GM18520 (cell line): Measurements from ENCODE around the gene CTIF.
A peak's percentile ranks its signal among the peaks of the same experiment; 100 is the strongest.

Experiments used
- ATAC-seq: cut with Tn5 transposase; IDR thresholded peaks from one replicate; pipeline ENCODE4 v1.9.1; 2021; ENCODE audit not compliant: unreplicated experiment

CTIF gene

DNA sequence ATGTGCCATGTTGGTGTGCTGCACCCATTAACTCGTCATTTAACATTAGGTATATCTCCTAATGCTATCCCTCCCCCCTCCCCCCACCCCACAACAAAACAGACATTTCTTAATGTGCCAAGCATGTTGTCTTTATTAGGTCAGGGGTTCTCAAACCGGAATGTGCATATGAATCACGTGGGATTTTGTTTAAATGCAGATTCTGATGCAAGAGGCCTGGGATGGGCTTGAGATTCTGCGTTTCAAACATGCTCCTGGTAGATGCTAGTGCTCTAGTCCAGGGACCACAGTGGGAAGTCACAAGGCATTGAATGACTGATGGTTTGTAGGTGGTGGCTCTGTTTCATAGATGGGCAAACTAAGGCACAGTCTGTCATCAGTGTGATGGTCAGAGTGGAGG lies 227.2 kb downstream of the CTIF start:
- no peak for ATAC-seq

- no peak for ATAC-seq
Observed at GRCh38 chr18:48766487-48766886, 227.7 kb downstream of the CTIF start.

DNA sequence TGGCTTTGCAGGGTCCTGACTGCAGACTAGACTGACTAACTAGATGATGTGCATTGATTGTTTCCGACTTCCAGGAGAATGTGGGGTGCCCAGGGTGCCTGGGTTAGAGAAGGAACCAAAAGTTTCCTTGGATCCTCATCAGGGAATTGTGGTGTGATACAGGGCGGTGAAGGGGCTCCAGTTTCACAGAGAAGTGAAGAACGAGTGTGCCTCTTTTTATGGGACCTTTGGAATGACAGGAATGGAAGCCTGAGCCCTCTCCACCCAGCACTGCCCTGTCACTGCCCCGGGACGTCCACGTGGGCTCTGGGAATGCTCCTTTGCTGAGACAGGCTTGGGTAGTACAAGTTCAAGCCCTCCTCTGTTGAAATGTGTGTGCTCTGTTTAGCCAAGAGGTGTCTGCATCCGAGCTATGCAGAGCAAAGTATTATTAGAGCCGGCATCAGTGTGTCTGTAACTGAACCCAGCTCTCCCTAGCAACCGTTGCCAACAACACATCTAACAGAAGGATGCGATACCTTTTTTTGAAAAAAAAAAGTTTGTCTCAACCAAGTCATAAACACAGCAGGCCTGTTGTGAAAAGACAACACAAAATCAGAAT lies 228.4 kb downstream of the CTIF start:
- no peak for ATAC-seq

- no peak for ATAC-seq
Observed at GRCh38 chr18:48769006-48769636, 230.3 kb downstream of the CTIF start.

DNA sequence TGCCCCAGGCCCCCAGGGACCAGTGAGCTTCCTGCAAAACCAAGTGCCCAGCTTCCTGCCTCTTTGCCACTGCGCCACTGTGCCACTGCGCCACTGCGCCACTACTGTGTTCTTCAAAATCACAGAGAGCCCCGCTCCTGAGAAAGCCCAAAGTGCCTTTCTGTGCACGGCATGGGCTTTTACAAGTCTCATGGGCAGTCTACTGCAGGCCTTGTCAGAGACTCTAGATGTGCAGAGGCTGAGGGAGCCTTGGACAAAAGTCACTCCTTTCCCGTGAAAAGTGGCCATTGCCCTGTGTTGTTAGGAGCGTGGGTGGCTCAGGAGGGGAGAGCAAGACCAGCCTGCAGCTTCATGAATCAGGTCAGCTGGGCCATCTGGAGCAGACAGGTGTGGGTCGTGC lies 231.4 kb downstream of the CTIF start:
- ATAC-seq: no peak

DNA sequence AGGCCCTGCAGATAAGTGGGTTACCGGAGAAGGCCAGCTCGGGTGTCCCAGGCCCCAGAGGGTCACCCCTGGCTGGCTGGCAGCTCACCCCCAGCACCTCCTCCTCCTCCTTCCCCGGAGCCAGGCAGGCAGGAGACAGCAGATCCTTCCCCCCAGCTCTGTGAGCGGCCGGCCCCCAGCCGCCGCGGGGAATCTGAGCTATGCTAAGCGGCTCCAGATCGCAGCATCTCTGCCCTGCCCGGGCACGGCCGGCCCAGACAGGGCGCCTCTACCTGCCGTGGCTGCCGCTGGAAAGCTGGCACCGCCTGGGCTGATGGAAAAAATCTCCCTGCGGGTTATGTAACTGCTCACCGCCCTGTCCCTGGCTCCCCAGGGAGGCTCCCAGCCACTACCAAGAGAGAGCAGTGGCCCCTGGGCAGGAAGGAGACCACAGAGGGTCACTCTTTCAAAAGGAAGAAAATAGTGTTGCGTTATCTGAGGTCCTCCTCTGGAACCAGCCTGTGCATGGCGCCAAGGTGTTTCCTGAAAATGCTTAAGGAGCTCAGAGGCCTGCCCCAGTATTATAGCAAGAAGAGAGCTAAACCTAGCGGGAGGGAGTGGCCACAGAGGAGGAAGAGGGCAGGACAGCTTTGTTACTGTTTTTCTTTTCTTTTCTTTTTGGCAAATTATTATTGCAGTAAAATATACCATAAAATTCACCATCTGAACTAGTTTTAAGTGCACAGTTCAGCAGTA lies 233.0 kb downstream of the CTIF start:
- no peak for ATAC-seq

DNA sequence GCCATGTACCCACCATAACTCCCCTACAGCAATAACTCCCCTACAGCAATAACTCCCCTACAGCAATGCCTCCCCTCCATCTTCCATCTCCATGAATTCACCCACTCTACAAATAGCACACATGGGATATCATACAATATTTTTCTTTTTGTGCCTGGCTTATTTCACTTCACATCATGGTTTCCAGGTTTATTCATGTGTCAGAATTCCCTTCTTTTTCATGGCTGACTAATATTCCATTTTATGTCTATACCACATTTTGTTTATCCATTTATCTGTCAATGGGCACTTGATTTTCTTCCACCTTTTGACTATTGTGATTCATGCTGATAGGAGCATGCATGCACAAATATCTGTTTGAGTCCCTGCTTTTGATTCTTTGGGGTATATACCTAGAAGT lies 233.6 kb downstream of the CTIF start:
- ATAC-seq: no peak

GRCh38 chr18:48773821-48774220 lies 235.0 kb downstream of the CTIF start:
- ATAC-seq: no peak

GRCh38 chr18:48774941-48775340 lies 236.1 kb downstream of the CTIF start:
- no peak for ATAC-seq

- no peak for ATAC-seq
Observed at GRCh38 chr18:48775372-48776155, 236.7 kb downstream of the CTIF start.

DNA sequence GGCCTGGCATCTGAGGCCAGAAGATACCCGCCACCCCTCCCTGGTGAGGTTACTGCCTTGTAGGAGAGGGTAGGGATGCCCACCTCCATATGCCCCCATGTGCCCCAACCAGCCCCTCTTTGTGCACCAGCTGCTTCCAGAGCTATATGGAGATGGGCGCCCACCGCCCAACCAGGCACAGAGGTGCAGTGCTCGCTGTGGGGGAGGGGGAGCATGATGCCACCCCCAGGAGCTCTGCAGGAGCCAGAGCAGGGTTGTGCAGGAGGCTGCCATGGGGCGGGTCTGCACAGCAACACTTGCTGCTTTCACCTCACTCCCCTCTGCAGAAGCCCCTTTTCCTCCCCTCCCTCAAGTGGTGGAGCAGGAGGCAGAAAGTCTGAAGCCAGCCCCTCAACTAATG lies 237.3 kb downstream of the CTIF start:
- no peak for ATAC-seq

GRCh38 chr18:48776641-48777025 lies 237.8 kb downstream of the CTIF start:
- no peak for ATAC-seq

GRCh38 chr18:48777026-48777743 lies 238.4 kb downstream of the CTIF start:
- peak; percentile 56 for ATAC-seq

DNA sequence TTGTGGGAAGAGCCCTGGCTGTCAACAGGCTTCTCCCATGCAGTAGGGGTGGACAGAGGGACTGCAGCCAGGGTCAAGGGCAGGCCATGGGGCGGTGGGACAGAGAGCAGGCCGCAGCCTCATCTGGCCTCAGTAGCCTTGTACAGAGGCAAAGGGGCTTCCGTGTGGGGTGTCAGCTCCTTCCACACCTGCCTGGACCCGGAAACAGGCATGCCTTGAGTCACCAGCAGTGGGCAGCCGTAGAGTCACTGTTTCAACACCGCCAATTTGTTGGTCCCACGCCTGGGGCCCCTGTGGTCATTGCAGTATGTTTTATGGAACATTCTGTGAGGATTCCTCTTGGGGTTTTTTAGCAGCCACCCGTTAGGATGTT lies 238.9 kb downstream of the CTIF start:
- no peak for ATAC-seq

DNA sequence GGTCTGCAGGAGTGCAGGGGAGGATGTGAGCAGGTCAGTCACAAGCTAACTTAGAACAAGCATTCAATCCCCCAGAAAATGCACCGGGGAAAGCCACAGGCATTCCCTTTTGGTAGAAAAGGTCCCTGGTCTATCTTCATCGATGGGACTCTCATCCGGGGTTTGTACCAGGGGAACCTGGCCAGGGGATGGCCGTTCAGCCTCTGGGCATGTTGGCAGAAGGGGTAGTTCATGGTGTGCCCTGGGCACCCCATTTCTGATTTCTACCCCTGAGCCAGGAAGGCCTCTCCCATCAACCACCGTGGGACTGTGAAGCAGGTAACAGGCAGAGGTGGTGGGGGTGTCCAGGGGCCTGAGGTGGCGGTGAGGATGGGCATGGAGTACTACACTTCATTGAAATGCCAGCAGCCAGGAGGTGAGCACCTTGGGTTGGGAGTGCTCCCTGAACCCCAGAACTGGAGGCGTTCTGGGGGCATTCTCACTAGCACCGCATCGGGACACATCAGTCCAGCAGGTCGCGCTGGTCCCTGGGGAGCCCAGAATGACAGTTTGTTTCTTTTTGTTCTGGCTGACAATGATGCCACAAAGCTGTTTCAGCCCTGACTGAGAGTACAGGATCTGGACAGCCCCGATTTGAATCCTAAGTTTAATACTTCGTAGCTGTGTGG lies 239.6 kb downstream of the CTIF start:
- ATAC-seq: no peak

- no peak for ATAC-seq
Observed at GRCh38 chr18:48779462-48779861, 240.6 kb downstream of the CTIF start.

- no peak for ATAC-seq
Observed at GRCh38 chr18:48780201-48780912, 241.5 kb downstream of the CTIF start.

DNA sequence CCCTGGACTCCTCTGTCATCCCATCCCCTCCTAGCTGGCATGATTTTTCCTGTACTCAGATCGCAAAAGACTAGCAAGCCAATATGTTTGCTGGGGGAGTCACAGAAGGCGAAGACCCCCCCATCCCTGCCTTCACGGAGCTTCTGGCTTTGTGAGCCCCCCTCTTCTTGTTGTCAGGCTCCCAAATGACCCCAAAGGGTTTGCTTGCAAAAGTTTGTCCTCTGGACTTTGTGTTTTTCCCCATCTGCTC lies 242.0 kb downstream of the CTIF start:
- no peak for ATAC-seq

- no peak for ATAC-seq
Observed at GRCh38 chr18:48781163-48781987, 242.5 kb downstream of the CTIF start.
